Stimulated activated CD8-positive, alpha-beta memory T cell treated with anti-CD3 and anti-CD28 coated beads, Interleukin-12 subunit alpha, Interleukin-12 subunit beta, amount 100 ng/mL, for 4 hours (primary cell): ENCODE measurements around the gene SIL1.
"Not testable (repeated sequence)": the region's sequence is repeated elsewhere in the genome, so short reads cannot be mapped to it uniquely, and the experiment has no call there.

Experiments used
- DNase-seq: peaks from one replicate; pipeline ENCODE4 v3.0.0-alpha.2; 2020; ENCODE audit warnings: low read depth

SIL1 gene

DNA sequence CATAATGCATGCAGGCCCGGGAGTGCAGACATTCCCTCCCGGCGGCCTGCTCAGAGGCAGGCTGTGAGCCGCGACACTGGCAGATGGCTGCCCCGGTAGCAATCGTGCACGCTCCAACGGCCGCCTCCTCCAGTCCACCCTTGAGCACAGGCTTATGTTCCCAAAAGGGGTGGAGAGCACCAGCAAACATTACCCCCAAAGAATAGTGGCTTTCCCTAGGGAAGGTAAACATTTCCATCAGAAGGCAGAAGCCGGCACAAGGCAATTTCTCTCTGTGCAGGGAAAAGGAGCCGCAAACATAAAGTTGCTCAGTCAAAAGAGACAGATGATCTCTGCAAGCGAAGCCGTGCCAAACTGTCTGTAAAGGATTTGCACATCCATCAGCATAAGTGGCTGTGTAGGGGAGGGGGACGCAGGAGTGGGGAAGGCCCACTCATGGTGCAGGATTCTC, 92.5 kb downstream of the SIL1 start:
- no peak for DNase-seq

GRCh38 chr5:139104577-139105276, 93.4 kb downstream of the SIL1 start:
- DNase-seq = no peak

GRCh38 chr5:139103762-139104161, 94.4 kb downstream of the SIL1 start:
- DNase-seq = no peak

DNA sequence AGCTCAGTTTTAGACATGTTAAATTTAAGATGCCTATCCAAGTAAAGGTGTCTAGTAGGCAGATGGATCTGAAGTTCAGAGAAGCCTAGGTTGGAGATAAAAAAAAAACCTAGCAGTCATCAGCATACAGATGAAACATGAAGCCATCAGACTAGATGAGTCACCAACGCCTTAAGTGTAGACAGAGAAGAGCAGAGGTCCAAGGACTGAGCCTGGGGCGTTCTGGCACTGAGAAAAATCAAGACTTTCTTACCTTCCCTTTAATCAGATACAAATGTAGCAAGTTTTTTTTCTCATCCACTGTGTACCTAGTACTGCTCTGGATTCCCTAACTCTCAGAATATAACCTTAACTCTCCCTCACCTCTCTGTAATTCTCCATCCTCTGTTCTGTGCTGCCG, 97.3 kb downstream of the SIL1 start:
- no peak for DNase-seq

DNA sequence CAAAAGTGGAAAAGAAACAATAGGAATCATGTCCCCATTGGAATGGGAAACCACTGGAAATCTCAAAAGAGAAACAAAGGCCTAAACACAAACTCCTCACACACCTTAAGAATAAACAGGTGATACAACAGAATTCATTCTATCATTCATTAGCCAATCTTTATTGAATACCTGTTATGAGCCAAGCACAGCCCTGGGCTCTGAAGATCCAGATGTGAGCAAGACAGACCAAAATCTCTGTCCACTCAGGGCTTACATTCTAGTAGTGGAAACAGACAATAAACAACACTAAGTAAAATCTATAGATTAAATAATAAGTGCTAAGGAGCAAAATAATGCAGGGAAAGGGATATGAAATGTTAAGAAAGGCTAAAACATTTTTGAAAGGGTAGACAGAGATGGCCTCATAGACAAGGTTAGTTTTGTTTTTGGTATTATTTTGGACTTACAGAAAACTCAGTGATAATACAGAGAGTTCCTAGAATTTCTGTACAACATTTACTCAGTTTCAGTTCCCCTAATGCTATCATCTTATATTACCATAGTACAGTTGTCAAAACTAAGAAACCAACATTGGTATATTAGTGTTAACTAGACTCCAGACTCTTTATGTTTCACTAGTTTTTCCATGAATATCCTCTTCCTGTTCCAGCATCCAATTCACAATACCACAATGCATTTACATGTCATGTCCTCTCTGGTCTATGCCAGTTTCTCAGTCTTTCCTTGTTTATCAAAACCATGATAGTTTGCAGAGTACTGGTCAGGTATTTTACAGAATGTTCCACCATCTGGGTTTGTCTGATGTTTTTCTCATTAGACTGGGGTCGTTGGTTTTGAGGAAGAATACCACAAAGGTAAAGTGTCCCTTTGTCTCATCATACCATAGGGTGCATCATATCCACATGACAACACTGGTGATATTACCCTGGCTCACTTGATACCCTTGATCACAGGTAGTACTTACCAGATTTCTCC, 103.7 kb downstream of the SIL1 start:
- no peak for DNase-seq

DNA sequence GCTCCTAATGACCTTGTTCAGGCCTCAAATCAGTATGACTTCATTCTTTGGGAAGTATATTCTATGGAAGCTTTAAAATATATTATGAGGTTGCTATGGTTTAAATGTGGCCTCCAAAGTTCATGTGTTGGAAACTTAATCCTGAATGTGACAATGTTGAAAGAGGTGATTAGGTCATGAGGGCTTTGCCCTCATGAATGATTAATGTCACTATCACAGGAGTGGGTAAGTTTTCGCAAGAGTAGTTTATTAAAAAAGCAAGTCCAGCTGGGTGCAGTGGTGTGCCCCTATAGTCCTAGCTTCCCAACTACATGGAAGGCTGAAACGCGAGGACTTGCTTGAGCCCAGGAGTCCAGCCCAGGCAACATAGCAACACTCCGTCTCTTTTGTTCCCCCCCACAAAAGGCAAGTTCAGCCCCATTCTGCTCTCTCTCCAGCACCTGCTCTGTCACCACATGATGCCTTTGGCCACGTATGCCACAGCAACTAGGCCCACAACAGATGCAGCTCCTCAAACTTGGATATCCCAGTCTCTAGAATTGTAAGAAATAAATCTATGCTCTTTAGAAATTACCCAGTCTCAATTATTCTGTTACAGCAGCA, 105.3 kb downstream of the SIL1 start:
- DNase-seq = no peak

GRCh38 chr5:139091439-139092156, 106.6 kb downstream of the SIL1 start:
- no peak for DNase-seq

DNA sequence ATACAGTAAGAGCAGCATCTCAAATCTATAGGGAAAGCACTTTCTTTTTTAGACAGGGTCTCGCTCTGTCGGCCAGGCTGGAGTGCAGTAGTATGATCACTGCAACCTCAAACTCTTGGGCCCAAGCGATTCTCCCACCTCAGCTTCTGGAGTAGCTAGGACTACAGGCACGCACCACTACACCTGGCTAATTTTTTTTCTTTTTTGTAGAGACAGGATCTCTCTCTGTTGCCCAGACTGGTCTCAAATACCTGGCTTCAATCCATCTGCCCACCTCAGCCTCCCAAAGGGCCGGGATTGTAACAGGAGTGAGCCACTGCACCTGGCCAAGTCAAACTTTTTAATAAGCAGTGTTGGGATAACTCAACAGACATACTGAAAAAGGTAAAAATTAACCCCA, 107.6 kb downstream of the SIL1 start:
- no peak for DNase-seq

GRCh38 chr5:139088024-139088423, 110.1 kb downstream of the SIL1 start:
- DNase-seq = no peak

DNA sequence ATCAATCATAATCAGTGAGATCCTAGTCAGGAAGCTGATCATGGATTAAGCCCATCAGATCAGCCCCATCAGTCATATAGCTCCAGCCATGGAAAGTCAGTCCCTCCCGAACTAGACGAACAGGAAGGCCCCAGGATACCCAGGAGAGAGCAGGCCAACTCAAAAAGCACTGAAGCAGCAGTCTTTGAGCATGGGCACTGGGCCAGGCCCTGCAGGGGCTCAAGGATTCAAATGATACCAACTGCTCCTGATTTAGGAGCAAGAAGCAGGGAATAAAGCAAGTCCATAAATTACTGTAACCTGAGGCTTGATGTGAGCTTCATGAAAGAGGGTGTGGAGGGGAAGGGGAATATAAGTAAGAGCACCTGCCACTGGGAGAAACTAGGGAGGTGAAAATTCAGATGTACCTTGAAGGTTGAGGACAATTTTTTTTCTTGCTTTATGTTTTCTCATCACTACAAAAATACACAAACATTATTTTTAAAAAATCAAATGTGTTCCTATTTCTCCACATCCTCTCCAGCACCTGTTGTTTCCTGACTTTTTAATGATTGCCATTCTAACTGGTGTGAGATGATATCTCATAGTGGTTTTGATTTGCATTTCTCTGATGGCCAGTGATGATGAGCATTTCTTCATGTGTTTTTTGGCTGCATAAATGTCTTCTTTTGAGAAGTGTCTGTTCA, 115.2 kb downstream of the SIL1 start:
- DNase-seq = no peak

GRCh38 chr5:139079991-139080610, 118.1 kb downstream of the SIL1 start:
- no peak for DNase-seq

GRCh38 chr5:139079225-139079990, 118.8 kb downstream of the SIL1 start:
- DNase-seq = no peak

DNA sequence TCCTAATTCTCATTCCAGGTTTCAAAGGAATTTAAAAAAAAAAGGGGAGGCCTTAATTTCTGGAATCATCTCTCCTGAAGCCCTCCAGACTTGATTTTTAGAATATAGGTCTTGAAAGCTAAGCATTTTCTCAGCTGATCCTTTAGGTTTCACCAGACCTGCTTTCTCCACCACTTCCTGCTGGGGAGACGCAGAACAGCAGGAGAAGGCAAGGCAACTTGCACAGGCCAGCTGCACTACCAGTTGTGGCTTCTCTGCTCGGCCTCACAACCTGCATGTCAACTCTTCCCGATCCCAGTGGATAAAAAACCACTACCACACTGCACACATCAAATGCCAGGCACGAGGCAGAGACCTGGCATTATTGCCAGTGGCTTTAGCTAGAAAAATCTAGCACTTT, 119.8 kb downstream of the SIL1 start:
- DNase-seq = no peak

- no peak for DNase-seq
These were observed 120.3 kb downstream of the SIL1 start for GRCh38 chr5:139077899-139078298.

DNA sequence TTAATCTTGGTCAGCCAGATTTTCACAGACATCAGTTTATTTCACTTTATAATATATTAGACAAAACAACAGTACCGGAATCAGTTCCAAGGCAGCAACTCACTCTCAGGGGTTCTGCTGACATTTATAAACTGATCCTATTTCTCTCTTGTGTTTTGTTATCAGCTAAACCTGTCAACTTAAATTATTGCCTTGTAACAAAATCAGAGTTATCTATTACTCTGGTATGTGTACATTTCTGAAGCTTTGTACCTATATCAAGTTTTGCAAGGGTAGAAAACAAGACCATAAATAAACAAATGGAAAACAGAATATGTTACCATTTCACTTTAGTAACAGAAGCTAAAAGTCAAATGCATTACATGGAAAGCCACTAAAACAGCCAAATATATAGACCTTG, 122.1 kb downstream of the SIL1 start:
- no peak for DNase-seq

GRCh38 chr5:139075066-139076050, 122.8 kb downstream of the SIL1 start:
- no peak for DNase-seq

DNA sequence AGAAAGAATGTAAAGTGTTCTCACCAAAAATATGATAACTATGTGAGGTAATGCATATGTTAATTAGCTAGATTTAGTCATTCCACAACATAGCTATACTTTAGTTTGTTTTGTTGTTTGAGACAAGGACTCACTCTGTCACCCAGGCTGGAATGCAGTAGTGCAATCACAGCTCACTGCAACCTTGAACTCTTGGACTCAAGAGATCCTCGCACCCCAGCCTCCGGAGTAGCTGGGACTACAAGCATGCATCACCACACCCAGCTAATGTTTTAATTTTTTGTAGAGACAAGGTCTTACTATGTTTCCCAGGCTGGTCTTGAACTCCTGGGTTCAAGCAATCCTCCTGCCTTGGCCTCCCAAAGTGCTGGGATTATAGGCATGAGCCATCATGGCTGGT, 124.2 kb downstream of the SIL1 start:
- DNase-seq = not testable (repeated sequence)

- no peak for DNase-seq
These were observed 129.5 kb downstream of the SIL1 start for GRCh38 chr5:139068494-139069151.
